SHP77 treated with DMSO at 0.1 percent for 48 hours (cell line): ENCODE measurements around the gene ABLIM1.

Experiments
- DNase-seq: peaks from one replicate; lab custom pipeline; 2025; lab: John Stamatoyannopoulos, UW

The ABLIM1 gene

GRCh38 chr10:114544045-114544659 lies 113.9 kb downstream of the ABLIM1 start:
- no peak for DNase-seq

GRCh38 chr10:114543456-114543855 lies 114.6 kb downstream of the ABLIM1 start:
- DNase-seq, result no peak

GRCh38 chr10:114542373-114542772 lies 115.7 kb downstream of the ABLIM1 start:
- no peak for DNase-seq

GRCh38 chr10:114541797-114542160 lies 116.3 kb downstream of the ABLIM1 start:
- DNase-seq, result no peak

- DNase-seq, result no peak
Observed at GRCh38 chr10:114541081-114541796, 116.8 kb downstream of the ABLIM1 start.

- no peak for DNase-seq
Observed at GRCh38 chr10:114540236-114540635, 117.8 kb downstream of the ABLIM1 start.

GRCh38 chr10:114539623-114540022 lies 118.5 kb downstream of the ABLIM1 start:
- DNase-seq, result no peak

- no peak for DNase-seq
Observed at GRCh38 chr10:114538181-114538906, 119.7 kb downstream of the ABLIM1 start.

GRCh38 chr10:114537736-114538135 lies 120.3 kb downstream of the ABLIM1 start:
- DNase-seq, result no peak

GRCh38 chr10:114534571-114534981 lies 123.5 kb downstream of the ABLIM1 start:
- no peak for DNase-seq

GRCh38 chr10:114532226-114532625 lies 125.8 kb downstream of the ABLIM1 start:
- no peak for DNase-seq

GRCh38 chr10:114526504-114527238 lies 131.4 kb downstream of the ABLIM1 start:
- DNase-seq, result peak; percentile 94

- no peak for DNase-seq
Observed at GRCh38 chr10:114526126-114526503, 132.0 kb downstream of the ABLIM1 start.

- DNase-seq, result no peak
Observed at GRCh38 chr10:114525368-114525949, 132.6 kb downstream of the ABLIM1 start.

- DNase-seq, result no peak
Observed at GRCh38 chr10:114523876-114524275, 134.2 kb downstream of the ABLIM1 start.

GRCh38 chr10:114521255-114521654 lies 136.8 kb downstream of the ABLIM1 start:
- DNase-seq, result no peak

- peak; percentile 82 for DNase-seq
Observed at GRCh38 chr10:114520453-114520852, 137.6 kb downstream of the ABLIM1 start.

GRCh38 chr10:114519756-114520293 lies 138.2 kb downstream of the ABLIM1 start:
- no peak for DNase-seq

GRCh38 chr10:114519306-114519669 lies 138.8 kb downstream of the ABLIM1 start:
- no peak for DNase-seq

GRCh38 chr10:114518401-114519305 lies 139.4 kb downstream of the ABLIM1 start:
- DNase-seq, result no peak
